ENCODE measurements around the gene PXMP2.

Gene PXMP2

DNA sequence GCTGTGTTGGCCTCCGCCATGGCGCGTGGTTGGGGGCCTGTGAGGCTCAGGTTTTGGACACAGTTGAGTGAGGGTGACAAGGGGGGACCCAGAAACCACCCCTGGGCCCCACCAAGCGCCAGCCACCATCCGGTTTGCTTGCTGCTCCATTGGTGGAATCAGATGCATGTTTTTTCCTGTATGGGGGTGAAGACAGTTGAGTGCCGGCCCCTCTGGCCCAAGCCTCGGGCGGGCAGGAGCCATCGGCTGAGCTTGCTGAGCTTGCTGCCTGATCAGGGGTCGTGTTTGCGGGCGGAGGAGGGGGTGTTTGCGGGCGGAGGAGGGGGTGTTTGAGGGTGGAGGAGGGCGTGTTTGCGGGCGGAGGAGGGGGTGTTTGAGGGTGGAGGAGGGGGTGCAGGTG, 29.6 kb downstream of the PXMP2 start:
- DNase-seq (ENCODE audit: low spot score): no peak
- H3K4me3 Mint-ChIP-seq: no peak overlapping the region
- H3K27ac Mint-ChIP-seq: no peak overlapping the region
- H3K4me1 Mint-ChIP-seq (ENCODE audit: low read depth): peaks cover 13% of the 10 kb centered on the region
- H3K27me3 Mint-ChIP-seq (ENCODE audit: low read depth): no peaks in the 10 kb centered on the region
- H3K36me3 Mint-ChIP-seq (ENCODE audit: low read depth): peaks cover 38% of the 10 kb centered on the region
- H3K9me3 Mint-ChIP-seq: no peaks in the 10 kb centered on the region

DNA sequence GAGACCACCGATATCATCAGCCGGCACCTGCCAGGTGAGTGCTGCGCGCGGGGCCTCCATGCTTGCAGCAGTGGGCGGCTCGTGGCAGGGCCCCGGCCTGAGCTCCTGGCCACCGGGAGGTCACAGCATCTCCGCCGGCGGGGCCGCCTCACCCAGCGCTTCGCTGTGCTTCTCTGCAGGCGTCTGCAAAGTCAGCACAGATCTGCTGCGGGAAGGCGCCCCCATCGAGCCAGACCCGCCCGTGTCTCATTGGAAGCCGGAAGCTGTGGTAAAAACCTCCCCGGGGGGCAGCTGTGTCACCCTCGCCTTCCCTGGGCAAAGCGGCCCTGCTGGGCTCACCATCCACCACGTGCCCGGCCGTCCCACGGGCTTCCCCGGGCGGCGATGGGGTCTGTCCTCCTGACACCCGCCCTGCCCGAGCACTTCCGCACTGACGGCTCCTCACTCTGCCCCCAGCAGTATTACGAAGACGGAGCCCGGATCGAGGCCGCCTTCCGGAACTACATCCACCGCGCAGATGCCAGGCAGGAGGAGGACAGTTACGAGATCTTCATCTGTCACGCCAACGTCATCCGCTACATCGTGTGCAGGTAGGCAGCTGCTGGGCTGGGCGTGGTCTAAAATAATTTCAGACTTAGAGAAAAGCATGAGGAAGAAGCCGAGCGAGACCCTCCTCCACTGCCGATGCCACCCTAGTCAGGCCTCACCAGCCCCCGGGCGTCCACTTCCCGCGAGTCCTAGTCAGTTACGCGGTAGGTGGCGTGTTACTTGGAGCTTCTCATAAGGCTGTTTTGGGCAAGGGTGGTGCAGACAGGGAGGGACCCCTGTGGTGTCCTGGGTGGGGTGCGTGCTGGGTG, 30.4 kb downstream of the PXMP2 start:
- no peaks in the 10 kb centered on the region for H3K9me3 Mint-ChIP-seq
- H3K27ac Mint-ChIP-seq: no peak overlapping the region
- peaks cover 41% of the 10 kb centered on the region for H3K36me3 Mint-ChIP-seq (ENCODE audit: low read depth)
- no peak for DNase-seq (ENCODE audit: low spot score)
- no peaks in the 10 kb centered on the region for H3K27me3 Mint-ChIP-seq (ENCODE audit: low read depth)
- peaks cover 10% of the 10 kb centered on the region for H3K4me1 Mint-ChIP-seq (ENCODE audit: low read depth)
- no peak overlapping the region for H3K4me3 Mint-ChIP-seq

- Mint-ChIP-seq H3K27ac (no peak overlapping the region), H3K36me3 (ENCODE audit: low read depth) (peaks cover 45% of the 10 kb centered on the region), H3K27me3 (ENCODE audit: low read depth) (no peaks in the 10 kb centered on the region), H3K4me3 (no peak overlapping the region), H3K9me3 (no peaks in the 10 kb centered on the region), H3K4me1 (ENCODE audit: low read depth) (peaks cover 3% of the 10 kb centered on the region)
- DNase-seq (ENCODE audit: low spot score): no peak
Observed at GRCh38 chr12:132718644-132719043, 31.3 kb downstream of the PXMP2 start.

DNA sequence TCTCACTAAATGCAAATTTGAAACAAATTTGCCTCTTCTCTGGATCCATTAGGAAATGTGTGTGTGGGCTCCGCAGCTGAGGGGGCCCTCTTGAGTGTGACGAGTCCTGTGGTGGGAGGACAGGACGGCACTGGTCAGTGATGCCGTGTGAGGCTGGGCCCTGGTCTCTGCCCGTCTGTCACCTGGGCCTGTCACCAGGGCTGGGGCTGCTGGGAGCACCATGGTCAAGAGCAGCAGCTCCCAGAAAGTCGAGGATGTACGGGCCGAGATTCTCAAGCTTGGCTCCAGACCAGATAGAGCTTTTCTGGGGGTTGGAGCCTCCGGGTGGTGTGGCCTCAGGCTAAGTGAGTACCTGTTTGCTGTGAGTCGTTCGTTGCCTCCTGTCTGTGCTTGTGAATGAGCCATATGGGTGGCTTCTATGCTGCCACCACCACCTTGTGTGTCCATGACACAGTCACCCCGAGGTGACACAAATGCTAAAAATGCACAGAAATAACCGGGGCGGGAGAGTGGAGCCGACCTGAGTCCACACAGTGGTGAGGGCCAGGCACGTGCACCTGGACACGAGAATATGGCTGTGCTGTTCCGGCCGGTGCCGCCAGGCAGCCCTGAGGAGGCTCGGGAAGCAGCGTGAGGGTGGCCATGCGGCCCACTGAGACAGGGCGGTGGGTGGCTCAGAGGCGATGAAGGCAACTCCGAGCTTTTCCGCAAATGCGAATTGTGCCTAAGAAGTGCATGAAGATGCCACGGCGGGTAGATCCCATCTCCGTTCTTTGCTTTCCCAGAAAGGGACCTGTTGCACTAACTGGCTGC, 32.0 kb downstream of the PXMP2 start:
- Mint-ChIP-seq H3K36me3 (ENCODE audit: low read depth) (peaks cover 49% of the 10 kb centered on the region), H3K9me3 (no peaks in the 10 kb centered on the region), H3K4me3 (no peak overlapping the region), H3K27me3 (ENCODE audit: low read depth) (no peaks in the 10 kb centered on the region), H3K4me1 (ENCODE audit: low read depth) (peaks cover 3% of the 10 kb centered on the region), H3K27ac (no peak overlapping the region)
- no peak for DNase-seq (ENCODE audit: low spot score)

GRCh38 chr12:132719954-132720324, 32.6 kb downstream of the PXMP2 start:
- DNase-seq (ENCODE audit: low spot score): no peak
- peaks cover 47% of the 10 kb centered on the region for H3K36me3 Mint-ChIP-seq (ENCODE audit: low read depth)
- no peaks in the 10 kb centered on the region for H3K27me3 Mint-ChIP-seq (ENCODE audit: low read depth)
- no peak overlapping the region for H3K27ac Mint-ChIP-seq
- no peaks in the 10 kb centered on the region for H3K4me1 Mint-ChIP-seq (ENCODE audit: low read depth)
- H3K9me3 Mint-ChIP-seq: no peaks in the 10 kb centered on the region
- H3K4me3 Mint-ChIP-seq: no peak overlapping the region

GRCh38 chr12:132720606-132721345, 33.4 kb downstream of the PXMP2 start:
- H3K4me1 Mint-ChIP-seq (ENCODE audit: low read depth): no peaks in the 10 kb centered on the region
- H3K4me3 Mint-ChIP-seq: no peak overlapping the region
- no peak overlapping the region for H3K27ac Mint-ChIP-seq
- no peaks in the 10 kb centered on the region for H3K27me3 Mint-ChIP-seq (ENCODE audit: low read depth)
- peaks cover 55% of the 10 kb centered on the region for H3K36me3 Mint-ChIP-seq (ENCODE audit: low read depth)
- no peak for DNase-seq (ENCODE audit: low spot score)
- H3K9me3 Mint-ChIP-seq: no peaks in the 10 kb centered on the region

- DNase-seq (ENCODE audit: low spot score): no peak
- Mint-ChIP-seq H3K36me3 (ENCODE audit: low read depth) (peaks cover 64% of the 10 kb centered on the region), H3K4me1 (ENCODE audit: low read depth) (no peaks in the 10 kb centered on the region), H3K27me3 (ENCODE audit: low read depth) (no peaks in the 10 kb centered on the region), H3K9me3 (no peaks in the 10 kb centered on the region), H3K4me3 (no peak overlapping the region), H3K27ac (no peak overlapping the region)
Observed at GRCh38 chr12:132723015-132723763, 35.8 kb downstream of the PXMP2 start.

- Mint-ChIP-seq H3K27me3 (ENCODE audit: low read depth) (no peaks in the 10 kb centered on the region), H3K4me3 (no peak overlapping the region), H3K4me1 (ENCODE audit: low read depth) (no peaks in the 10 kb centered on the region), H3K27ac (no peak overlapping the region), H3K36me3 (ENCODE audit: low read depth) (peaks cover 67% of the 10 kb centered on the region), H3K9me3 (no peaks in the 10 kb centered on the region)
- no peak for DNase-seq (ENCODE audit: low spot score)
Observed at GRCh38 chr12:132723764-132724140, 36.4 kb downstream of the PXMP2 start.

DNA sequence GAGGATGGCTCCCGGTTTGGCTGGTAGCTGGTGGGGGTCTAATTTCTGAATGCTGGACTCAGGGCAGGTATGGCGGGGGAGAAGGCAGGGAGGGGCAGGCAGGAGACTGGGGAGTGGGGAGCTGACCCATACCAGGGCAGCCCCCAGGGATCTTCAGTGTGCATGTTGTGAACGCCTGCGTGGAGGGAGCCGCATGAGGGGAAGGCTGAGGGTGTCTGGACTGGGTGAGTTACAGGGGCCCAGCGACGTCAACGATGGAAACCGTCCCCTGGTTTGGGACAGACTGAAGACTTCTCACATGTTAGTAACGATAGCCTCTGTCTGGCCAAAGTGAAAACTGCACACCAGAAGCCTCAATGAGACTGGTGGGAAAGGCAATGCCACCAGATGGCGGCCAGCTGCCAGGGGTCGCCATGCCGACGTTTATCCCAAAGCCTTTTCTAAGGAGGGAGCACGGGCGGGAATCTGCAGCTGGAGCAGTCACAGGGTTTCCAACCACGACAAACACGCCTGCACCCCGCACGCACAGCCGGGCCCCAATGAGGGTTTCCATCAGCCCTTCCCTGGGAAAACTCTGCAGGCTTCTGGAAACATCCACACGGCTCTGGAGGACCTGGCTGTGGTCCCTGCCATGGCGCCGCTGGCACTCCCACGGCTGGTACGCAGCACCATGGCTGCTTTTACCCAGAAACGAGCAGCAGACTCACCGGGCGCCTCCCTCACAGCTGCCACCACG, 37.3 kb downstream of the PXMP2 start:
- no peak for DNase-seq (ENCODE audit: low spot score)
- Mint-ChIP-seq H3K9me3 (no peaks in the 10 kb centered on the region), H3K4me3 (no peak overlapping the region), H3K36me3 (ENCODE audit: low read depth) (peaks cover 64% of the 10 kb centered on the region), H3K27me3 (ENCODE audit: low read depth) (no peaks in the 10 kb centered on the region), H3K27ac (no peak overlapping the region), H3K4me1 (ENCODE audit: low read depth) (no peaks in the 10 kb centered on the region)

- no peak overlapping the region for H3K4me3 Mint-ChIP-seq
- no peak for DNase-seq (ENCODE audit: low spot score)
Observed at GRCh38 chr12:132726386-132726785, 39.0 kb downstream of the PXMP2 start.

GRCh38 chr12:132727091-132727794, 39.9 kb downstream of the PXMP2 start:
- H3K36me3 Mint-ChIP-seq (ENCODE audit: low read depth): peaks cover 73% of the 10 kb centered on the region
- no peak overlapping the region for H3K4me3 Mint-ChIP-seq
- H3K27me3 Mint-ChIP-seq (ENCODE audit: low read depth): no peaks in the 10 kb centered on the region
- H3K4me1 Mint-ChIP-seq (ENCODE audit: low read depth): peaks cover 1% of the 10 kb centered on the region
- H3K9me3 Mint-ChIP-seq: no peaks in the 10 kb centered on the region
- H3K27ac Mint-ChIP-seq: no peak overlapping the region
- no peak for DNase-seq (ENCODE audit: low spot score)

More at GRCh38 chr12:132726386-132726785, 39.0 kb downstream of the PXMP2 start:
- Mint-ChIP-seq H3K4me1 (ENCODE audit: low read depth) (peaks cover 1% of the 10 kb centered on the region), H3K36me3 (ENCODE audit: low read depth) (peaks cover 69% of the 10 kb centered on the region), H3K9me3 (no peaks in the 10 kb centered on the region), H3K27me3 (ENCODE audit: low read depth) (no peaks in the 10 kb centered on the region), H3K27ac (no peak overlapping the region)

- H3K36me3 Mint-ChIP-seq (ENCODE audit: low read depth): peaks cover 79% of the 10 kb centered on the region
- H3K27me3 Mint-ChIP-seq (ENCODE audit: low read depth): no peaks in the 10 kb centered on the region
- H3K4me3 Mint-ChIP-seq: no peak overlapping the region
- DNase-seq (ENCODE audit: low spot score): no peak
- peaks cover 1% of the 10 kb centered on the region for H3K4me1 Mint-ChIP-seq (ENCODE audit: low read depth)
- no peaks in the 10 kb centered on the region for H3K9me3 Mint-ChIP-seq
- H3K27ac Mint-ChIP-seq: no peak overlapping the region
Observed at GRCh38 chr12:132728502-132728901, 41.1 kb downstream of the PXMP2 start.

Measured in T-helper 2 cell treated with Interferon-gamma antibody and Interleukin-4, amounts not matched to agents 5 μg/mL and 100 μg/mL, for 36 hours (primary cell).